SU-DHL-6 (cell line): ENCODE measurements around the gene SMIM15.

Experiments
- EZH2phosphoT487 ChIP-seq: fragments of 200-600 bp; sonication (generic), shearing (Covaris generic); conservative IDR thresholded peaks from 2 replicates; pipeline ENCODE4 v1.6.1; 2018; ENCODE audit warnings: mild to moderate bottlenecking, antibody characterized with exemption, low read length, moderate library complexity, mixed read lengths
- TF ChIP-seq, protein P1 (sequence below): fragments of 200-600 bp; sonication (generic); IDR thresholded peaks from one replicate; pipeline ENCODE4 v1.5.1; 2017; ENCODE audit warnings: antibody characterized with exemption, mild to moderate bottlenecking, low read length, moderate library complexity; ENCODE audit not compliant: insufficient read depth, poor library complexity, severe bottlenecking

DNA sequence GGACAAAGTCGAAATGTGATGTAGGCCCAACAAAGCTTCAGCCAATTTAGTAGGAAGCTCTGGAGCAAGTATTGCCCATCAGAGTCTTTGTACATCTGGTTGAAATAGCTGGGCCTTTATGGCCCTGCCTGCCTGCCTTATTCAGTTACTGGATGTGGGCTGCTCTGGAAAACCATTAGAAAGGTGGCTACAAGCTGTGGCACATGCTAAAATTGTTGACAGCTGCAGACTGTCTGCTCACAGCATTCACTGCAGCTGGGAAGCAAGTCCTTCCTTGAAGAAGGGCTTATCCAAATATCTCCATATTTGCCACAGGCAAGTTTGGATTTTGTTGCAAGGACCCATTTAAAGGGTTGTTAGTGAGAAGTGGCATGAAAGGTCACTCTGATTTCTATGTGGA is 24.4 kb downstream of the SMIM15 start:
- TF ChIP-seq EZH2phosphoT487: no peak
- TF ChIP-seq, protein P1, sequence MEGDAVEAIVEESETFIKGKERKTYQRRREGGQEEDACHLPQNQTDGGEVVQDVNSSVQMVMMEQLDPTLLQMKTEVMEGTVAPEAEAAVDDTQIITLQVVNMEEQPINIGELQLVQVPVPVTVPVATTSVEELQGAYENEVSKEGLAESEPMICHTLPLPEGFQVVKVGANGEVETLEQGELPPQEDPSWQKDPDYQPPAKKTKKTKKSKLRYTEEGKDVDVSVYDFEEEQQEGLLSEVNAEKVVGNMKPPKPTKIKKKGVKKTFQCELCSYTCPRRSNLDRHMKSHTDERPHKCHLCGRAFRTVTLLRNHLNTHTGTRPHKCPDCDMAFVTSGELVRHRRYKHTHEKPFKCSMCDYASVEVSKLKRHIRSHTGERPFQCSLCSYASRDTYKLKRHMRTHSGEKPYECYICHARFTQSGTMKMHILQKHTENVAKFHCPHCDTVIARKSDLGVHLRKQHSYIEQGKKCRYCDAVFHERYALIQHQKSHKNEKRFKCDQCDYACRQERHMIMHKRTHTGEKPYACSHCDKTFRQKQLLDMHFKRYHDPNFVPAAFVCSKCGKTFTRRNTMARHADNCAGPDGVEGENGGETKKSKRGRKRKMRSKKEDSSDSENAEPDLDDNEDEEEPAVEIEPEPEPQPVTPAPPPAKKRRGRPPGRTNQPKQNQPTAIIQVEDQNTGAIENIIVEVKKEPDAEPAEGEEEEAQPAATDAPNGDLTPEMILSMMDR: no peak
